Activated T-cell treated with anti-CD3 and anti-CD28 coated beads, Interleukin-2, amount 50 U/mL, for 72 hours (primary cell): ENCODE results near the gene CYRIA. TPM values are rescaled to one million over a fixed set of nuclear protein-coding genes. Genes with fewer than 3 reads are reported as not detected.

Experiments used
- ATAC-seq, 2 donors: fragments of 150-1000 bp; cut with Tn5 transposase; replicated peaks in 1 of 2; 2 replicates each; pipeline ENCODE4 v1.10.0; 2021; ENCODE audit warnings: moderate library complexity in 2 of 2, mild to moderate bottlenecking in 1 of 2
- DNase-seq, 2 donors: peaks; one replicate each; pipeline ENCODE4 v3.0.0; 2021 to 2022; ENCODE audit warnings: mixed read lengths in 1 of 2
- H3K27ac Mint-ChIP-seq: one replicate; pipeline ENCODE4 v1.8.0; 2022; ENCODE audit warnings: mild to moderate bottlenecking, moderate library complexity, mixed read lengths
- H3K27me3 Mint-ChIP-seq: one replicate; pipeline ENCODE4 v1.8.0; 2022; ENCODE audit warnings: low read depth, mixed read lengths
- H3K36me3 Mint-ChIP-seq, 2 donors: one replicate each; pipeline ENCODE4 v1.8.0; 2022; ENCODE audit warnings: mixed read lengths in 2 of 2, mild to moderate bottlenecking in 1 of 2; ENCODE audit not compliant: insufficient read depth in 2 of 2
- H3K4me1 Mint-ChIP-seq: one replicate; pipeline ENCODE4 v1.8.0; 2022; ENCODE audit warnings: low read depth, mixed read lengths
- H3K4me3 Mint-ChIP-seq, 2 donors: one replicate each; pipeline ENCODE4 v1.8.0; 2022; ENCODE audit warnings: mild to moderate bottlenecking in 2 of 2, mixed read lengths in 2 of 2, moderate library complexity in 2 of 2
- H3K9me3 Mint-ChIP-seq, 2 donors: one replicate each; pipeline ENCODE4 v1.8.0; 2022; ENCODE audit warnings: mixed read lengths in 2 of 2
- total RNA-seq, 2 donors: library from RNA; stranded (reverse); gene quantifications; one replicate each; pipeline ENCODE4 v1.2.3, GENCODE V29; 2022

The CYRIA gene
- total RNA-seq: 1 to 10 TPM; 1.1 to 2.3 TPM

- Mint-ChIP-seq H3K4me3 (peak within 1 kb of the TSS; percentile 88 to 89), H3K36me3 (peaks cover 2 to 4% of the 10 kb centered on the region in 2 donors), H3K4me1 (peaks cover 34% of the 10 kb centered on the region), H3K9me3 (no peaks in the 10 kb centered on the region), H3K27ac (peak within 1 kb of the TSS; percentile 72), H3K27me3 (peaks cover 57% of the 10 kb centered on the region)
- peak; percentile 63 to 69 for DNase-seq
- ATAC-seq: peak; percentile 88 to 89
These were observed at the start of gene CYRIA for GRCh38 chr2:16665748-16666448. Gene CYRIA (minus strand): TSS chr2:16665834. CDS start chr2:16588119, 77,715 bp downstream.

GRCh38 chr2:16713011-16713423 lies 47.4 kb upstream of the CYRIA start:
- H3K27ac Mint-ChIP-seq: no peak overlapping the region
- H3K4me1 Mint-ChIP-seq: no peaks in the 10 kb centered on the region
- H3K9me3 Mint-ChIP-seq: no peaks in the 10 kb centered on the region
- DNase-seq: no peak
- H3K36me3 Mint-ChIP-seq: no peaks in the 10 kb centered on the region
- H3K27me3 Mint-ChIP-seq: peaks cover 29% of the 10 kb centered on the region
- ATAC-seq: no peak
- no peak overlapping the region for H3K4me3 Mint-ChIP-seq

DNA sequence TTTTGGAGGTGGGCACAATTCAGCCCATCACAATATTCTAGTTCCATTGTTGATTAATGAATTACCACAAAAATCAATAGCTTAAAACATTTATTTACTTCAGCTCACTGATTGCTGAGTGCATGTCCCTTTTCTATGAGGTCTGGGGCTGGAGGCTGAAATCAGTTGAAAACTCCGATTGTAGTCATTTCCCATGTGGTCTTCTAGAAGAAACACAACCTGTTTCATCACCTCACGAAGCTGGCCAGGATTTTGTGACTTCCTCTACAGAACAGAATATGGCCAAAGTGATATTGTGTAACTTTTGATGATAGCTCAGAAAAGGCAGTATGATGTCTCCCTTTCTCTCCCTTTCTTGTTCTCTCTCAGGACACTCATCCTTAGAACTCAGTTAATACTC lies 44.1 kb upstream of the CYRIA start:
- no peak overlapping the region for H3K27ac Mint-ChIP-seq
- no peaks in the 10 kb centered on the region for H3K9me3 Mint-ChIP-seq
- peaks cover 24% of the 10 kb centered on the region for H3K27me3 Mint-ChIP-seq
- no peak for DNase-seq
- no peaks in the 10 kb centered on the region for H3K36me3 Mint-ChIP-seq
- no peak overlapping the region for H3K4me3 Mint-ChIP-seq
- peaks cover 12% of the 10 kb centered on the region for H3K4me1 Mint-ChIP-seq
- no peak for ATAC-seq

- no peaks in the 10 kb centered on the region for H3K36me3 Mint-ChIP-seq
These were observed 42.5 kb upstream of the CYRIA start for GRCh38 chr2:16708173-16708572.

DNA sequence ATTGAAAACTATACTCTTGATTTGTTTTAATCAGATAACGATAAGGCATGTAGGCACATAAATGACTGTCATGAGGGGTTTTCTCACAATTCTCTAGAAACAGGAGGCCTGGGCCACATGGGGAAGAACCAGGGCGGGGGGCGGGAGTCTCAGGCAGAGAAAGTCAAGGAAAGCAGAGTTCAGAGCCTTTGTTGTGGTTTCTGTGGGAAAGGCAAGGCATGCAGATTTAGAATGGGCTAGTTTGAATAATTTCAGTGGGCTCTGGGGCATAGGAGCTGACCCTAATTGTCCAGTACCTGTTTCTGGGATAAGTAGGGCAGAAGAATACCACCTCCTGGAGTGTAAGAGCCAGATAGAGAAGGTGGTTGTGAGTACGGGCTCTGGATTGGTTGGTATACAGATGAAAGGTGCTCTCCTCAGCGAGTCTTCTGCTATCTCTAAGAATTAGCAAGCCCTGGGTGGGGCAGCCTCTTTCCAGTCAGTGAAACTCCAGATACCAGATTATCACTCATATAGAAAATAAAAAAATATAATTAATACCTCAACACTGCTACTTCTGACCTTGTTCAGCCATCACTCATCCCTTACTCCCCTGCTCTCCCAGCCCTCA lies 41.5 kb upstream of the CYRIA start:
- H3K4me1 Mint-ChIP-seq: peaks cover 12% of the 10 kb centered on the region
- no peaks in the 10 kb centered on the region for H3K36me3 Mint-ChIP-seq
- ATAC-seq (no peak), DNase-seq (no peak)
- peak overlapping the region in 1 of 2 donors; percentile 35 for H3K4me3 Mint-ChIP-seq
- no peak overlapping the region for H3K27ac Mint-ChIP-seq
- H3K27me3 Mint-ChIP-seq: peaks cover 23% of the 10 kb centered on the region
- no peaks in the 10 kb centered on the region for H3K9me3 Mint-ChIP-seq

More at GRCh38 chr2:16708173-16708572, 42.5 kb upstream of the CYRIA start:
- Mint-ChIP-seq H3K4me1 (peaks cover 12% of the 10 kb centered on the region), H3K4me3 (no peak overlapping the region), H3K9me3 (no peaks in the 10 kb centered on the region), H3K27ac (no peak overlapping the region), H3K27me3 (peaks cover 24% of the 10 kb centered on the region)
- ATAC-seq (no peak), DNase-seq (no peak)

- H3K9me3 Mint-ChIP-seq: peaks cover 3 to 7% of the 10 kb centered on the region in 2 donors
- no peak overlapping the region for H3K27ac Mint-ChIP-seq
- peaks cover 2 to 4% of the 10 kb centered on the region in 2 donors for H3K36me3 Mint-ChIP-seq
- DNase-seq (no peak), ATAC-seq (no peak)
- H3K4me1 Mint-ChIP-seq: no peaks in the 10 kb centered on the region
- H3K27me3 Mint-ChIP-seq: peaks cover 24% of the 10 kb centered on the region
- H3K4me3 Mint-ChIP-seq: no peak overlapping the region
These were observed 35.1 kb upstream of the CYRIA start for GRCh38 chr2:16700551-16701259.

GRCh38 chr2:16693854-16694253 lies 28.2 kb upstream of the CYRIA start:
- H3K9me3 Mint-ChIP-seq: peaks cover 3 to 7% of the 10 kb centered on the region in 2 donors
- no peak for DNase-seq
- no peak for ATAC-seq
- no peak overlapping the region for H3K27ac Mint-ChIP-seq
- H3K4me3 Mint-ChIP-seq: no peak overlapping the region
- no peaks in the 10 kb centered on the region for H3K4me1 Mint-ChIP-seq
- H3K27me3 Mint-ChIP-seq: peaks cover 15% of the 10 kb centered on the region
- peaks cover 2 to 4% of the 10 kb centered on the region in 2 donors for H3K36me3 Mint-ChIP-seq

GRCh38 chr2:16691261-16691660 lies 25.6 kb upstream of the CYRIA start:
- Mint-ChIP-seq H3K27me3 (peaks cover 15% of the 10 kb centered on the region), H3K27ac (no peak overlapping the region), H3K36me3 (no peaks in the 10 kb centered on the region), H3K4me3 (no peak overlapping the region), H3K4me1 (no peaks in the 10 kb centered on the region), H3K9me3 (peaks cover 1 to 2% of the 10 kb centered on the region in 2 donors)
- DNase-seq (no peak), ATAC-seq (no peak)

DNA sequence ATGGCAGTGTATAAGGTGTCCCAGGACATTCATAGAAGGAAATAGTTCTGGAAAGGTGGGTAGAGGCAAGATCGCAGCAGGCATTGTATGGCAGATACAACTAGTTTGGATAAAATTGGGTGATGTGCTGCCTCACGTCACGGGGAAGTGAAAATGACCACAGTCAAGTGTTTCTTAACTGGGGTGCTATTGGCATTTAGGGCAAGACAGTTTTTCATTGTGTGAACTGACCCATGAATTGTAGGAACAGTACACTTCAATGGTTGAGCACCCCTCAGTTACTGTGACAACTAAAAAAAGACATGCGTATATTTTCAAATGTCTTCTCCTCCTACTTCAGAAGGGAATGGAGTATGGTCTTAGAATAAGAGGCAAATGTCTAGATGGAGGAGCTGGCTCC lies 22.3 kb upstream of the CYRIA start:
- Mint-ChIP-seq H3K27ac (no peak overlapping the region), H3K36me3 (no peaks in the 10 kb centered on the region), H3K4me1 (no peaks in the 10 kb centered on the region), H3K4me3 (no peak overlapping the region), H3K27me3 (peaks cover 29% of the 10 kb centered on the region), H3K9me3 (no peaks in the 10 kb centered on the region)
- no peak for ATAC-seq
- no peak for DNase-seq

GRCh38 chr2:16687222-16687621 lies 21.6 kb upstream of the CYRIA start:
- no peak for DNase-seq
- no peak for ATAC-seq

DNA sequence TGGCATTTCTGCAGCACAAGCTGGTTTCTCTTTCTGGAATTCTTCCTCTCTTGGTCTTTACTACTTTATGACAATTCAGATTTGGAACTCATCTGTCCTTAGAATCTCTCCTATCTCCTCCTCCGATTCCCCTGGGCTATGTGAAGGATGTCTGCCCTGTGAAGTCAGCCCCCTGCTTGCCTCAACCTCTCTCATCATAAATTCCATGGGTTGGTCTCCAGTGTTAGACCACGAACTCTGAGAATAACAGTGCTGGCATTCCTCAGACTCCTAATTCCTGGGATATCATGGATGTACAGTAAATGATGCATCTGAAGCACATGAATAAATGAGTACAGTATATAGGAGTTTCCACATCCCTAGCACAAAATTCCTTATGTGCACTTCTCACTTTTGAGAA lies 21.0 kb upstream of the CYRIA start:
- peaks cover 0 to 2% of the 10 kb centered on the region in 2 donors for H3K9me3 Mint-ChIP-seq
- no peaks in the 10 kb centered on the region for H3K4me1 Mint-ChIP-seq
- no peak overlapping the region for H3K4me3 Mint-ChIP-seq
- H3K27me3 Mint-ChIP-seq: peaks cover 29% of the 10 kb centered on the region
- DNase-seq (no peak), ATAC-seq (no peak)
- H3K36me3 Mint-ChIP-seq: peaks cover 0 to 2% of the 10 kb centered on the region in 2 donors
- no peak overlapping the region for H3K27ac Mint-ChIP-seq

More at GRCh38 chr2:16687222-16687621, 21.6 kb upstream of the CYRIA start:
- H3K27me3 Mint-ChIP-seq: peaks cover 29% of the 10 kb centered on the region
- no peaks in the 10 kb centered on the region for H3K4me1 Mint-ChIP-seq
- H3K4me3 Mint-ChIP-seq: no peak overlapping the region
- no peak overlapping the region for H3K27ac Mint-ChIP-seq
- peaks cover 0 to 2% of the 10 kb centered on the region in 2 donors for H3K36me3 Mint-ChIP-seq
- peaks cover 0 to 2% of the 10 kb centered on the region in 2 donors for H3K9me3 Mint-ChIP-seq

GRCh38 chr2:16685340-16685715 lies 19.7 kb upstream of the CYRIA start:
- no peak for DNase-seq
- Mint-ChIP-seq H3K36me3 (peaks cover 0 to 2% of the 10 kb centered on the region in 2 donors), H3K27me3 (peaks cover 29% of the 10 kb centered on the region), H3K27ac (no peak overlapping the region), H3K4me3 (no peak overlapping the region), H3K9me3 (peaks cover 0 to 5% of the 10 kb centered on the region in 2 donors), H3K4me1 (no peaks in the 10 kb centered on the region)
- ATAC-seq: no peak

DNA sequence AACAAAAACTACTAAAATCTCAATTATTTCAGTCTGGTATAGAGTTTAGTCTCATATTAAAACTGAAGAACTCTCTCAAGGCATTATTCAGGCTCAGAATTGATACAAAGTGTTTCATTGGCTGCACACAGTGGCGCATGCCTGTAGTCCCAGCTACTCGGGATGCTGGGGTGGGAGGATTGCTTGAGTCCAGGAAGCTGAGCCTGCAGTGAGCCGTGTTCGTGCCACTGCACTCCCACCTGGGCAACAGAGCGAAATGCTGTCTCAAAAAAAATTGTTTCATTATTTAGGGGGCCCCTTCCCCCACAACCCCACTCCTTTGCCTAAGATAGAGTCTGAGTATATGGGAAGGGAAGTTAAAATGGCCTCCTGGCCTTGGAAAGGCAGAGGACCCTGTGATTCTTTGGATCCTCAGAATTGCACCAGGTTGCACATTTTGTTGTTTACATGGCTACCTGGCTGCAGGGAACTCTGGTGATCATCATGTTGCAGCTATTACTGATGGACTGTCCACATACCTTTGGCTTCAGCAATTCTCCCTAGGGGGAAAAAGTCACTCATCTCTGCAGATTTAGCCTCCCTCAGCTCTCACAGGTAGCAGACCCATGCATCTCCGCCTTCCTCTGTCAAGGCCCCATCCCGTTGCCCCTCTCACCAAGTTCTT lies 19.2 kb upstream of the CYRIA start:
- DNase-seq (no peak), ATAC-seq (no peak)
- H3K4me3 Mint-ChIP-seq: no peak overlapping the region
- no peak overlapping the region for H3K27ac Mint-ChIP-seq
- H3K4me1 Mint-ChIP-seq: no peaks in the 10 kb centered on the region
- H3K27me3 Mint-ChIP-seq: peaks cover 29% of the 10 kb centered on the region
- H3K36me3 Mint-ChIP-seq: peaks cover 0 to 2% of the 10 kb centered on the region in 2 donors
- peaks cover 0 to 5% of the 10 kb centered on the region in 2 donors for H3K9me3 Mint-ChIP-seq
